ENCODE data around the gene WNT3.
"Not testable (repeated sequence)": the region's sequence is repeated elsewhere in the genome, so short reads cannot be mapped to it uniquely, and the experiment has no call there.

Gene WNT3, protein sequence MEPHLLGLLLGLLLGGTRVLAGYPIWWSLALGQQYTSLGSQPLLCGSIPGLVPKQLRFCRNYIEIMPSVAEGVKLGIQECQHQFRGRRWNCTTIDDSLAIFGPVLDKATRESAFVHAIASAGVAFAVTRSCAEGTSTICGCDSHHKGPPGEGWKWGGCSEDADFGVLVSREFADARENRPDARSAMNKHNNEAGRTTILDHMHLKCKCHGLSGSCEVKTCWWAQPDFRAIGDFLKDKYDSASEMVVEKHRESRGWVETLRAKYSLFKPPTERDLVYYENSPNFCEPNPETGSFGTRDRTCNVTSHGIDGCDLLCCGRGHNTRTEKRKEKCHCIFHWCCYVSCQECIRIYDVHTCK

DNA sequence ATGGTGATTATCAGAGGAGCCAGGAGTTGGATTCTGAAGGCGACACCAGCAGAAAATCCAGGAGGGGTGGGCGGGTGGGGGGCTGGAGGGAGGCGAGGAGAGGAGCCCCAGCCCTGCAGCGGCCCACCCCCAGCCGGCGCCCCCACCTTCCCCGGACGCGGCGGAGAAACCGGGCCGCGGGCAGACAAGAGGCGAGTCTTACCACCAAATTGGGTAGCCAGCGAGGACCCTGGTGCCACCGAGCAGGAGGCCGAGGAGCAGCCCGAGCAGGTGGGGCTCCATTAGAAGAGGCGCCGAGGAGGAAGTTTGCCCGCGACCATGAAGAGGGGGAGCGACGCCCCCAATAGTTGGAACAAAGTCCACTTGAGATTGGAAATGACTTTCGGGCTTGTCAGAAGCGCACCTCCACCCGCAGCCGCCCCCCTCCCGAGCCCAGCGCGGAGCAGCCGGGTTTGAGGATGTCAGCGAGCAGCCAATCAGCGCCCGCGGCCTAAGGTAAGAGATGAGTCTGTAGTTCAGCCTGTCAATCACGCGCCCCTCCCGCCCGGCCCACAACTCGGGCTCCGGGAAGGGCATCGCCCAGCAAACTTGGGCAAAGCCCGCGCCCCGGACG, at the start of gene WNT3:
Gene WNT3, minus strand, starts transcription at position 377 of the 613 bp plus-strand sequence. Its CDS starts 95 bp downstream, at position 282.
- DNase-seq (ENCODE audit: low read depth), result peak; percentile 33

DNA sequence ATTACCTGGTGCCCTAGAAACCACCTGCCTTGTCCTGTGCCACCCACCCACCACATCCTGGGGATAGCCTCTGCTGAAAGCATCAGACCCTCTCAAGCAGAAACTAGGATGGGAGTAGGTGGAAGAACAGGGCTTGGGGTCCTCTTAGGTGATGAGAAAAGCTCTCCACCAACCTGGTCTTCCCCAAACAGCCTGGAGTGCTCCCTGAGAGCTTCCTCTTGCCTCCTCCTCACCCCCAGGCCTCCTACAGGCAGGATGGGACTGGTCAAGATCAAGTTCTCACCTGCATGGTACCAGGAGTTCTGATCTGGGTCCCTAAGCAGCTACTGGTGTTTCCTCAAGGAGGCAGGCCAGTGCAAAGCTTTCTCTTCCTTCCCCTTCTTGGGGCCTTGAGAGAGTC, 48.3 kb upstream of the WNT3 start:
- no peak for DNase-seq (ENCODE audit: low read depth)

DNA sequence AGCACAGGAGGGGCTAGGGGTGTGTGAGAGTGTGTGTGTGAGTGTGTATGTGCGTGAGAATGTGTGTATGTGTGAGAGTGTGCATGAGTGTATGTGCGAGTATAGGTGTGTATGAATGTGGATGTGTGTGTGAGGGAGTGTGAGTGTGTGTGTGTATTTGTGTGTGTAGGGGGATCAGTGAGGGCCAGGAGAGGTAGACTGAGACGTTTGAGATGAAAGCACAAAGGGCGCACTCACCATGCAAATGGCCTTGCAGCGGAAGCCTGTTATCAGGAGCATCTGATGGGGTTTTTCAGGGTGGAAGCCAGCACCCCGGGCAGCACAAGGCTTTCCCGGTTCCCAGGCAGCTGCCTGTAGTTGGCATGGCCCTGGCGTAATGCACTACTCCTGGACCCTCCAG, 47.8 kb upstream of the WNT3 start:
- DNase-seq (ENCODE audit: low read depth), result no peak

DNA sequence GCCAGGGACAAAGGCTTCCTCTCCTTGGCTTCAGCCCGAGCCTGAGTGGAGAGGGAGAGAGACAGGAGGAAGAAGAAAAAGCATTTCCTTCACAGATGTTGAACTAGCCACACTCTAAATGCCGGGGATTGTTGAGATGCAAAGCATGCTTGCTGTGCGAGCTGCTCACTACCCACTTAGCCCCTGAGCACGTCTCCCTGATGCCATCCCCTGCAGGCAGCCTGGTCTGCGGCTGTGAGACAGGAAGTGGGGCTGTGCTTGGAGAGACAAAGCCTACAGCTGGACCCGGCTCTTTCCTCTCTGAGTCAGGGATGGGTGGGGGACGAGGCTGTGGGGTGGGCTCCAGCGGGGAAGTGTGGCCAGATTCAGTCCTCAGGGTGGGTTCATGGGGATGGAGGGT, 46.6 kb upstream of the WNT3 start:
- no peak for DNase-seq (ENCODE audit: low read depth)

DNA sequence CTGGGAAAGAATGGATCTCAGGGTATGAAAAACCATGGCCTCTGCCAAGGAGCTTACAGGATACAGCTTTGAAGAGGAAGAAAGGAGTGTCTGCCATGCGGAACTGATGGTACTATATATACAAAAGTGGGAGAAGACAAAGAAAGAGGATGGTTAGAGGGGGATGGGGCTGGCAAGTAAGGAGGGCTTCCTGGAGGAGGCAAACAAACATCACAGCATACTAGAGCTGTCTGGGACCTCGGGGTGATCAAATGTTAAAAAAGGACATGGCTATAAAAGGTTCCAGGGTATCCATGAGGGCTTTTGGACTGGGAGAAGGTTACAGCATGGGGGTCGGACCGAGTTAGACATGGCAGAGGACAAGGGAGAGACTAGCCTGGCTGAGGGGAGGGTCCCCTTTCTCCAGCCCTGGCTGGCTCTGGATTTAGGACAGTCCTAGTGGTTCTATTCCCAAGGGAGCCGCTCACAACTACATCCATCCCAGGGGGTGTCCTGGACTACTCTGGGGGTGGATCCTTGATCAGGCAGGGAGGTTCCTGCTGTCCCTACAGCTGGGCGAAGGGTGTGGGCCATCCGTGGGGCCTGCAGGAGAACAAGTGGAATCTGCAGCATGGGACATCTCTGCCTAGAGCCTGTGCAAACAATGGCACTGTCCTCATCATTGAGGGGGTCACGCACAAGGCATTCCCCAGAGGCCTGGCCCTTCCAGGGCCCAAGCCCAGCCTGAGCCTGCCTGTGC, 45.1 kb upstream of the WNT3 start:
- DNase-seq (ENCODE audit: low read depth), result no peak

DNA sequence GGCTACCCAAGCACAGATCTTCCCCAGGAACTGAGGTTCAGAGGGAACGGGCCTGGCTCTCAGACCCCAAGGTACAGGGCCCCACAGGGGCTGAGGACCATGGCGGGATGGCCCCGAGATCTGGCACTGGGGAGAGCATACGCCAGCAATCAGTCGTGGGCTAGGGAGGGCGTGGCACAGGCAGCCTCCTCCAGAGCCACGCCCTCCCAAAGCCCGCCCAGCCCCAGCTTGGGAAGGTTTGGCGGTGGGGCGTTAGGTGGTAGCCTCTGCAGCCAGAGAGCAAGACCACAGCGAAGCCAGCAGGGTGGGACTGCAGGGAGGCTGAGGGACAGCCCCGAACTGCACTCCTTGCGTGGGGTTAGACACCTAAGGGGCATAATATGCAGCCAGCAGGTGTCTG, 44.5 kb upstream of the WNT3 start:
- no peak for DNase-seq (ENCODE audit: low read depth)

DNA sequence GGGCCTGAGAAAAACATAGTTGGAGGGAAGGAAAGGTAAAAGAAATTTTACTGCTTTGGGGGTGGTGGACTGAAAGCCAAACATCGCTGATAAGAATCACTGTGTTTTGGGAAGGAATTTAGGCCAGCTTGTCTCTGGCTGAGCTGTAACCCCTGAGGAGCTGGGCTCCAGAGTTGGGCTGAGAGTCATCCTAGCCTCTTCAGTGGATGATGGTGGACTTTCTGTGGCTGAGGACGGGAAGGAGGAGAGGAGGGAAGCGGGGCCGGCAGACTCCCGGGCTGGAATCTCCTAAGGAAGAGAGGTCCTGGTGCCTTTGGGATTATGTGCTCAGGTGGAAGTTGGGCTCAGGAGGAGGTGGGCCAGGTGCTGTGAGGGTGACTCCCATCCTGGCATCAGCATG, 41.5 kb upstream of the WNT3 start:
- DNase-seq (ENCODE audit: low read depth), result no peak

DNA sequence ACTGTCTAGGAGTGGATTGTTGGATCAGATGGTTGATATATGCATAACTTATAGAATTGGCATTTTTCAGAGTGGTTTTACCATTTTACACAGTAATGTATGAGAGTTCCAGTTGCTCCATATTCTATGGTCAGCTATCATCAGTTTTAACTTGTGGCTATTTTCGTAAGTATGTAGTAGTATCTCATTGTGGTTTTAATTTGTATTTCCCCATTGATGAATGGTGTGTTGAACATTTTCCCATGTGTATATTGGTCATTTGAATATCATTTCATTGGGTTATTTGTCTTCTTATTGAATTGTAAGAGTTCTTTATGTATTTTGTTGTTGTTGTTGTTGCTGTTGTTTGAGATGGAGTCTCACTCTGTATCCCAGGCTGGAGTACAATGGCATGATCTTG, 39.1 kb upstream of the WNT3 start:
- DNase-seq (ENCODE audit: low read depth), result no peak

DNA sequence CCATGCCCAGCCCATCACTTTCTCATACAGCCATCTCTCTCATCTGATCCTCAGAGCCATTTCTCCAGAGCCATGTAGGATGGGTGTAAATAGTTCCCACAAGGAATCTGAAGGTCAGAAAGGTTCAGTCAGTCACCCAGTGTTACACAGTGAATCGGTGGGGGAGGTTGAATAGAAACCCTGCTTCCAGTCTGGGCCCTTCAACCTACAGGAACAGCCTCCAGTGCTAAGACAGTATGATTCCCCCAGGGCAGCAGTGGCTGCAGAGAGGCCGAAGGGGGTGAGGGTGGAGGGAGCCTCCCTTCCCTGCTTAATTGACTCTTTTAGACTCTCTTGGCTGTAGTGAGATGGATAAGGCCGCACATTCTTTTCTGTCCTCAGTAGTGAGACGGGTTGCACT, 36.5 kb upstream of the WNT3 start:
- DNase-seq (ENCODE audit: low read depth), result no peak

DNA sequence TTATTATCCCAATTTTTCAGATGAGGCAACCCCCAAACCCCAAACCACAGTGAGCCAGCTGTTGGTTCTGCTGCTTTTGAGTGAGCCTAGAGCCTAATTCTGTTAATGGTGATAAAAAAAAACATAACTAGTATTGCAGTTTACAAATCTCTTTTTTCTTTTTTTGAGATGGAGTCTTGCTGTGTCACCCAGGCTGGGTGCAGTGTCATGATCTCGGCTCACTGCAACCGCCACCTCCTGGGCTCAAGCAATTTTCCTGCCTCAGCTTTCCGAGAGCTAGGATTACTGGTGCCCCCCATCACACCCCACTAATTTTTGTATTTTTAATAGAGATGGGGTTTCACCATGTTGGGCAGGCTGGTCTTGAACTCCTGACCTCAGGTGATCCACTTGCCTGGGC, 36.0 kb upstream of the WNT3 start:
- DNase-seq (ENCODE audit: low read depth), result no peak

DNA sequence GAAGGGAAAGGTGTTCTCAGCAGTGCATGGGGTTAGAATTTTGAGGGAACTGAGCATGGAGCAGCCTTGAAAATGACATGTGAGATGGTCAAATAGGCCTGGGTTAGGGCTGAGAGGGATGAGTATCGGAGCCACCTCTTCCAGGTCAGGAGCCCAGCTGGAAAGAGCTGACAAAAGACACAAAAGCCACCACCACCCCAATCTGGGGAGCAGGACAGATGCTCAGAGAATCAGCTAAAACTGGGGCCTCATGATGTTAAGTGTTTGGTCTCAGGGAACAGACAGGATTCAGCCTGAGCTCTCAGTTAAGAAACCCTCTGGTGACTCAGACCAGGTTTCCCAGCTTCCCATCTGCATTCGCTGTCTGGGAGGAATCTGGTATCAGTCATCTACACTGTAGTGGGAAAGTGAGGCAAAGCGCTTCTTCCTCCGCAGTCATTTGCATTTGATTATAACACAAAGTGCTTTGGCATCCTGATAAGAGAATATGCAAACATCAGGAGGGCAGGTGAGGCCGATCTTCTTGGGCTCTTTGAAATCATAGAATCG, 35.5 kb upstream of the WNT3 start:
- no peak for DNase-seq (ENCODE audit: low read depth)

DNA sequence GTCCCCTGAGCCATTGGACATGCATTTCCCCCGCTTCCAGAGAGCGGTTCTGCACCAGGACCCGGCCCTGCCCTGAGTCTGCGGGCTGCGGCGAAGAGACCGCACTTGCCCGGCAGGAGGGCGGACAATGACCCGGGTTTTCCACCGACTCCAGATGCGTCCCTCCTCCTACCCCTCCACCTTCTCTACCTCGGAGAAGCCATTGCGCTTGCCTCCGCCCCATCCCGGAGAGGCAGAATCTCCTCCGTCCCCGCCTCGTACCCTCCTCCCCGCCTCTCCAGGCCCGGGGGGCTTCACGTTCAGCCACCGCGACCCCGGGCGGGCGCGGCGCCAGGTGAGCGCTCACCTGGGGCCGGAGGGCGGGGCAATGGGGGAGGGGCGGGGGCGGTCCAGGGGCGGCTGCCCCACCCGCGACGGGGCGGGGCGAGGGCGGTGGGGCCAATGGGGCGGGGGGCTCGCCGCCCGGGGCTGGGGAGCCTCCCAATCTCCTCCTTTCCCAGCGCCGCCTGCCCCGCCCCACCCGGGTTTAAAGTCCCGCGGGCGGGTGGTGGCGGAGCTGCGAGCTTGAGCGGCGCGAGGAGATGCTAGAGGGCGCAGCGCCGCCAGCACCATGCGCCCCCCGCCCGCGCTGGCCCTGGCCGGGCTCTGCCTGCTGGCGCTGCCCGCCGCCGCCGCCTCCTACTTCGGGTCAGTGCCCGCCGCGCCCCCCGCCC, 32.7 kb upstream of the WNT3 start, which contains the start of gene WNT9B:
Gene WNT9B, plus strand, starts transcription at position 555 of the 713 bp plus-strand sequence. Its CDS starts 56 bp downstream, at position 611.
- no peak for DNase-seq (ENCODE audit: low read depth)

DNA sequence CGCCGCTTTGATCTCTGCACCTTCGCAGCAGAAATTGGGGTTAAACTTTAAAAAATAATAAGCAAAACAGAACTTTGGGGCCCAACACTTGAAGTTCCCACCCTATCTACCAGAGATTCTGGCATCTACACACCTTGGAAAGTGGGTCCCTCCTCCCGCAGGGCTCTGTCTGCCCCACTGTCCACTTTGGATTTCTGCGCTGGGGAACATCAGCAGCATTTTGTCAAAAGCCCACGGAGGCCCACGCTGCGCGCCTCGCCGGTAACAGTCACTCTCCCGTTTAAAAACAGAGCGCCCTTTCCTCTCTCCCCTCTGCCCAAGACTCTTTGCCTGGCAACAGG, 32.2 kb upstream of the WNT3 start:
- DNase-seq (ENCODE audit: low read depth), result no peak

DNA sequence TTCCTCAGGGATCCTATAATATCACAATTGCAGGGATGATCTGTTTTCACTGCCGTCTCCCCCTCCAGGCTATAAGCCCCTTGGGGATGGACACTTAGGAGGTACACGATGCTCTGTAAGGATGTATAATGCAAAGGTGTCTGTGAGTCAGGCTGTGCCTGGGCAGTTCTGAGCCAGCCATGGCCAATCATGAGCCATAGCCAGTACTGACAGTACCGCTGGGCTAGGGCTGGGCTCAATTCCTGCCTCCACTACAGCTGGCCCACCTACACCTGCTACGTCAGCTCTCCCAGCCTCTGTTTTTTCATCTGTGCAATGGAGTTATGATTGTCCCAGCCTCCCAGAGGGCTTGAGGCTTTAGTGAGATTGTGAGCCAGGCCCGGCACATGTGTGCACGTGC, 30.0 kb upstream of the WNT3 start:
- DNase-seq (ENCODE audit: low read depth), result no peak

DNA sequence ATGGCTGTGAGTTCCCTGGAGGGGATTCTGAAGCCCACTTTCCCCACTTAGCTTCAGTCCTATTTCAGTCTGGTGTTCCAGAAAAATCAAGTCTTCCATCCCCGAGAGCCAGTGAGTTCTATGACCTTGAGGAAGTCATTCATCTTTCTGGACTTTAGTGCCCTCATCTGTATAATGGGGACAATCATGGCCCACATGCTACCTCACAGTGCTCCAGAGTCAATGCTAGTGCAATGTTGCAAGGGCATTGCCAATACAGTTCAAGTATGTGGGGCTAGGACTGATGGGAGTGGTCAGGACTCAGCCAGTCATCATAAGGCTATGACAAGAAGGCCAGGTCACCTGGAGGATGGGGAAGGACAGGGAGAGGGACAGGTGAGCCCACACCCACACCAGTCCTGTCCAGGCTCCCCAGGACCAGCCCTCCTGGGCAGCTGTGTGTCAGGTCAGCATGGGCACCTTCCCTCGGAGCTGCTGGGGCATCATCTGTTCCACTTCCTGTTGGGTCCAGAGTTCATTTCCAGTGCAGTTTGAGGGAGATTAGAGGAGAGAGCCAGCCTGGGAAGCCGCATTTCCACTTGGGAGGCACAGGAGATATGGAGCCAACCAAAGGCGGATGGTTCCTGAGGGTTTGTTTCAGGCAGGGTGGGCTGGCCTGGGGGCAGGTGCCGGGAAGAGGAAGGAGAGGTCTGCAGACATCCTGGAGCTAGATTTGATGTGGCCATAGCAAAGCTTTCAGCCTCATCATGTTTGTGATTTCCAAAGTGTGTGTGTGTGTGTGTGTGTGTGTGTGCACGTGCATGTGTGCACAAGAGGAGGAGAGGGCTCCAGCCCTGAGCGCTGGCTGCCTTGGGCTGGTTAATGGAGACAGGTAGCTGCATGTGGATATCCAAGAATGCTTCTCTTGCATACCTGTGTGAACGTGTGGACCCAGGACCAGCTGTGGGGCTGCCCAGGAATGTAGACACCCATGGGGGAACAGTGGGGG, 29.0 kb upstream of the WNT3 start:
- DNase-seq (ENCODE audit: low read depth), result no peak

DNA sequence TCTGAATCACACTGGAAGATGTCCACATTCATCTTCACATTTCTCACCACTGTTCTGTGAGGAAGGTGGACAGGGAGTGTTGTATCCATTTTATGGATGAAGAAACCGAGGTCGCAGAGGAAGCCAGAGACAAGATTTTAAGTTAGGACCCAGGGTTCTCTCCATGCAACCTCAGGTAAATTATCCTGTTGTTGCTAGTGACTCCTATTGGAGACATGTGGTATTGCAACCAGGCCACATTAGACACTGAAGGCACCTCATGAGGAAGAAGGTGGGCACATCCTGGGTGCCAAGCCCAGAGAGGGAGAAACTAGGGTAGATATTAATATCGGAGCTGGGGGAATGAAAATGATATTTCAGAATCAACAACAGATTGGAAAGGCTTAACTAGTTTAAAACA, 24.3 kb upstream of the WNT3 start:
- DNase-seq (ENCODE audit: low read depth), result no peak

DNA sequence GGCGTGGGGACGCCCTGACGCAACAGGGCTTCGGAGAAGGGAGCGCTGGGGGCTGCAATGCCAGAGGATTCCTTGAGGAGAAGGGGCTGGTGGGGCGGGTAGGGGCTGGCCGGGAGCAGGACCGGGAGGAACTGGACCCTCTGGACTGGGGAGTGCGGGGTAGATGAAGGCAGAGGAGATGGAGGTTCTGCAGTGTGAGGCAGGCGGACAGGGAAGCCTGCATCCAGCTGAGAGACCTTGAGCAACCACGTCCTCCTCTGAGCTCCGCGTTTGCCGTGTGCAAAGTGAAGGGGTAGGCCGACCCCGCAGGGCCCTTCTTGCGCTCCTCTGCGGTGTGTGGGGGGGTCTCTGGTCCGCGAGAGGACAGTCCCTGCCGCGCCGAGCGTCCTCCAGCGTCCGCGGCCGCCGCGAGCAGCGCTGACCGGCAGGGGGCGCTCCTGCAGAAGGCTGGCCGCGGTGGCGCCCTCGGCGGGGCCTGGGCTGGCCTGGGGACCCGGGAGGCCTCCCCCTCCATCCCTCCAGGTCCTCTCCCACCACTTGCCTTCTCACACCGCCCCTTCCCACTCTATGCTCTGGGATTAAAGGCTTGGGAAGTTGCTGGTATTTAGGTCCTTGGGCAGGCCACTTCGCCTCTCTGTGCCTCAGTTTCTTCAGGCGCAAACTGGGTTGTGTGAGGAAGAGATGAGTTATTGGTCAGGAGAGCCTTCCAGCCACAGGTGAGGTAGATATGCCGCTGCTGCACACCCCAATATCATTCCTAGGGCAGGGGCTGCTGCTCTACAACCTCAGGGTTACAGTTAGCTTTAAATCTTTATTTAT, 23.3 kb upstream of the WNT3 start:
- DNase-seq (ENCODE audit: low read depth), result no peak

DNA sequence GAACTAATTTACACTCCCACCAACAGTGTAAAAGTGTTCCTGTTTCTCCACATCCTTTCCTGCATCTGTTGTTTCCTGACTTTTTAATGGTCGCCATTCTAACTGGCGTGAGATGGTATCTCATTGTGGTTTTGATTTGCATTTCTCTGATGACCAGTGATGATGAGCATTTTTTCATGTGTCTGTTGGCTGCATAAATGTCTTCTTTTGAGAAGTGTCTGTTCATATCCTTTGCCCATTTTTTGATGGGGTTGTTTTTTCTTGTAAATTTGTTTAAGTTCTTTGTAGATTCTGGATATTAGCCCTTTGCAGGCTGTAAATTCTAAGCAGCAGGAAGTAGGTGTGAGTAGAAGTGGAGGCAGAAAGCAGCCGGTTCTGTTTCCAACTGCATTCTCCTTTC, 22.1 kb upstream of the WNT3 start:
- not testable (repeated sequence) for DNase-seq (ENCODE audit: low read depth)

DNA sequence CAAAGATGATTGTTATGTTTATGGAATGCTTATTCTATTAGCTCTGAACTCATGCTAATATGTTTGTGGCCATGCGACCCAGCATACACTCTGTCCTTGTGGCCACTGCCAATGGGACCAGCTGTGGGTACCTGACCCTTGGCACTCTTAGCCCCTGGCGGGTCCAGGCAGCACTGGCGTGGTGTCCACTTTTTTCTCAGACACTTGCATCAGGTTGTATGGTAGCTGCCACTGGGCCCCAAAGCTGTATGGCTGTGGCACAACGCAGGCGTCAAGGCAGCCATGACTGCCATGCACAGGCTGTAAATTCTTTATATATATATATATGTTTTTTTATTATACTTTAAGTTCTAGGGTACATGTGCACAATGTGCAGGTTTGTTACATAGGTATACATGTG, 20.7 kb upstream of the WNT3 start:
- no peak for DNase-seq (ENCODE audit: low read depth)

DNA sequence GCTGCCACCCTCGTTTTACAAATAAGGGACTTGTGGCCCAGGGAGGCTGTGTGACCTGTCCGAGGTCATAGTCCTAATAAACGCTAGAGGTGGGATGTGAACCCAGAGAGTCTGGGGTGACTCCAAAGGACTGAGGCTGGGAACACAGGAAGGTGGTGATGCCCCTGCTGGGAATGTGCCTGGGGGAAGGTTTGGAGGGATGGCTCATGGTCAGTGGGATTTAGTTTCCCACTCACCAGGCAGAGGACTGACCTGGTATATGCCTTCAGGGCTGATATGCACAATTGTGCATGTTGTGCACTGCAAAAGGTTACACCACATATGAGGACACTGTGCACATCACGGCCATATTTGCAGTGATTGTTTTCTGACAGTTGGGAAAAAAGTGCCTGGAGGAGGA, 19.0 kb upstream of the WNT3 start:
- no peak for DNase-seq (ENCODE audit: low read depth)

Measured in stimulated activated CD8-positive, alpha-beta memory T cell treated with anti-CD3 and anti-CD28 coated beads, Interleukin-12 subunit alpha, Interleukin-12 subunit beta, amount 100 ng/mL, for 4 hours (primary cell).